ENCODE results near the gene GLCE. TPM values are rescaled to one million over a fixed set of nuclear protein-coding genes. Genes with fewer than 3 reads are reported as not detected.

GLCE gene
- 23.9 and 27.7 TPM in 2 replicates for total RNA-seq
- polyA plus RNA-seq: 21.7 and 33.6 TPM in 2 replicates
- 11.8 and 20.4 TPM in 2 replicates for polyA plus RNA-seq (2012)
- 3.1 and 6.5 TPM in 2 replicates for polyA minus RNA-seq (ENCODE audit: low replicate concordance)

- H3K36me3 ChIP-seq (ENCODE audit: control insufficient read depth, insufficient read depth, low read length): no peaks in the 10 kb centered on the region
- no peaks in the 10 kb centered on the region for H3K9me3 ChIP-seq (ENCODE audit: control insufficient read depth, insufficient read depth, low read depth, low read length)
- peak within 1 kb of the TSS; percentile 82 to 96 (median 87) for H3K4me3 ChIP-seq (replicated peaks in 1 of 4; ENCODE audit: control extremely low read depth in 1 of 4, insufficient read depth in 1 of 4, low read depth in 3 of 4, low read length in 4 of 4)
- H3K9ac ChIP-seq (ENCODE audit: insufficient read depth, low read length): peak within 1 kb of the TSS; percentile 81
- H3K27me3 ChIP-seq (ENCODE audit: control insufficient read depth, insufficient read depth, low read length): no peaks in the 10 kb centered on the region
- DNase-seq (ENCODE audit: low read depth in 2 of 2): peak; percentile 95
- H3K4me1 ChIP-seq (ENCODE audit: control insufficient read depth, extremely low read depth, insufficient read depth, low read length): no peaks in the 10 kb centered on the region
- H3K27ac ChIP-seq (ENCODE audit: insufficient read depth, low read length): peak within 1 kb of the TSS; percentile 66
- peaks cover 5% of the 10 kb centered on the region for H3K79me2 ChIP-seq (ENCODE audit: control insufficient read depth, insufficient read depth, low read length)
- H2AFZ ChIP-seq (ENCODE audit: low read length): peak within 1 kb of the TSS; percentile 100
- no peaks in the 10 kb centered on the region for H4K20me1 ChIP-seq (ENCODE audit: control insufficient read depth, extremely low read depth, insufficient read depth, low read length)
- peak within 1 kb of the TSS; percentile 91 for H3K4me2 ChIP-seq (ENCODE audit: extremely low read depth, insufficient read depth, low read length)
- no peak for TF ChIP-seq EZH2 (IDR thresholded peaks at IDR 0.05; ENCODE audit: low read length, missing control alignments)
- no peak for TF ChIP-seq CTCF (conservative IDR thresholded peaks at IDR 0.05 in 1 of 2, IDR thresholded peaks at IDR 0.05 in 1 of 2; ENCODE audit: low read depth in 1 of 2, low read length in 2 of 2)
Observed at GRCh38 chr15:69160141-69160993, at the start of gene GLCE. TSS of gene GLCE (plus strand) at chr15:69160635. CDS start at chr15:69255807, 95,172 bp downstream.

- H3K9ac ChIP-seq (ENCODE audit: insufficient read depth, low read length): no peak overlapping the region
- no peak overlapping the region for H2AFZ ChIP-seq (ENCODE audit: low read length)
- no peak for DNase-seq (ENCODE audit: low read depth in 2 of 2)
- H3K27me3 ChIP-seq (ENCODE audit: control insufficient read depth, insufficient read depth, low read length): peaks cover 28% of the 10 kb centered on the region
- no peaks in the 10 kb centered on the region for H3K9me3 ChIP-seq (ENCODE audit: control insufficient read depth, insufficient read depth, low read depth, low read length)
- H4K20me1 ChIP-seq (ENCODE audit: control insufficient read depth, extremely low read depth, insufficient read depth, low read length): no peaks in the 10 kb centered on the region
- no peak overlapping the region for H3K4me2 ChIP-seq (ENCODE audit: extremely low read depth, insufficient read depth, low read length)
- TF ChIP-seq CTCF (conservative IDR thresholded peaks at IDR 0.05 in 1 of 2, IDR thresholded peaks at IDR 0.05 in 1 of 2; ENCODE audit: low read depth in 1 of 2, low read length in 2 of 2): no peak
- no peak for TF ChIP-seq EZH2 (IDR thresholded peaks at IDR 0.05; ENCODE audit: low read length, missing control alignments)
- H3K36me3 ChIP-seq (ENCODE audit: control insufficient read depth, insufficient read depth, low read length): no peaks in the 10 kb centered on the region
- H3K4me3 ChIP-seq (replicated peaks in 1 of 4; ENCODE audit: control extremely low read depth in 1 of 4, insufficient read depth in 1 of 4, low read depth in 3 of 4, low read length in 4 of 4): no peak overlapping the region
- no peaks in the 10 kb centered on the region for H3K4me1 ChIP-seq (ENCODE audit: control insufficient read depth, extremely low read depth, insufficient read depth, low read length)
- no peak overlapping the region for H3K27ac ChIP-seq (ENCODE audit: insufficient read depth, low read length)
- no peaks in the 10 kb centered on the region for H3K79me2 ChIP-seq (ENCODE audit: control insufficient read depth, insufficient read depth, low read length)
Observed at GRCh38 chr15:69114331-69114928, 46.0 kb upstream of the GLCE start.

- no peak overlapping the region for H2AFZ ChIP-seq (ENCODE audit: low read length)
- H4K20me1 ChIP-seq (ENCODE audit: control insufficient read depth, extremely low read depth, insufficient read depth, low read length): no peaks in the 10 kb centered on the region
- H3K79me2 ChIP-seq (ENCODE audit: control insufficient read depth, insufficient read depth, low read length): no peaks in the 10 kb centered on the region
- H3K4me1 ChIP-seq (ENCODE audit: control insufficient read depth, extremely low read depth, insufficient read depth, low read length): no peaks in the 10 kb centered on the region
- no peak overlapping the region for H3K27ac ChIP-seq (ENCODE audit: insufficient read depth, low read length)
- H3K9ac ChIP-seq (ENCODE audit: insufficient read depth, low read length): no peak overlapping the region
- H3K4me3 ChIP-seq (replicated peaks in 1 of 4; ENCODE audit: control extremely low read depth in 1 of 4, insufficient read depth in 1 of 4, low read depth in 3 of 4, low read length in 4 of 4): no peak overlapping the region
- no peaks in the 10 kb centered on the region for H3K9me3 ChIP-seq (ENCODE audit: control insufficient read depth, insufficient read depth, low read depth, low read length)
- no peak for TF ChIP-seq CTCF (conservative IDR thresholded peaks at IDR 0.05 in 1 of 2, IDR thresholded peaks at IDR 0.05 in 1 of 2; ENCODE audit: low read depth in 1 of 2, low read length in 2 of 2)
- no peak for TF ChIP-seq EZH2 (IDR thresholded peaks at IDR 0.05; ENCODE audit: low read length, missing control alignments)
- DNase-seq (ENCODE audit: low read depth in 2 of 2): no peak
- no peak overlapping the region for H3K4me2 ChIP-seq (ENCODE audit: extremely low read depth, insufficient read depth, low read length)
- no peaks in the 10 kb centered on the region for H3K36me3 ChIP-seq (ENCODE audit: control insufficient read depth, insufficient read depth, low read length)
- peaks cover 26% of the 10 kb centered on the region for H3K27me3 ChIP-seq (ENCODE audit: control insufficient read depth, insufficient read depth, low read length)
Observed at GRCh38 chr15:69115031-69115430, 45.4 kb upstream of the GLCE start.

All from fibroblast of lung (primary cell).